AG10803 (cell line): ENCODE measurements around the gene TSNAX.
"Not testable (repeated sequence)": the region's sequence is repeated elsewhere in the genome, so short reads cannot be mapped to it uniquely, and the experiment has no call there.

Experiments
- DNase-seq: peaks from one replicate; pipeline ENCODE4 v3.0.0; 2010; ENCODE audit warnings: low read depth
- H3K4me3 ChIP-seq: 2 replicates; pipeline ENCODE4 v1.5.1; 2011; ENCODE audit warnings: mild to moderate bottlenecking, low read length, control low read depth
- CTCF ChIP-seq: conservative IDR thresholded peaks from 2 replicates; pipeline ENCODE4 v1.5.1; 2011; ENCODE audit warnings: mild to moderate bottlenecking, low read length, control low read depth, inconsistent platforms

TSNAX gene

GRCh38 chr1:231564373-231564772 lies 35.9 kb downstream of the TSNAX start:
- no peak for TF ChIP-seq CTCF
- DNase-seq, result no peak
- no peak overlapping the region for H3K4me3 ChIP-seq

- DNase-seq, result no peak
- no peak for TF ChIP-seq CTCF
- H3K4me3 ChIP-seq, result no peak overlapping the region
Observed at GRCh38 chr1:231566496-231566895, 38.0 kb downstream of the TSNAX start.

GRCh38 chr1:231570262-231570661 lies 41.8 kb downstream of the TSNAX start:
- H3K4me3 ChIP-seq, DNase-seq: not testable (repeated sequence)

GRCh38 chr1:231571904-231572303 lies 43.4 kb downstream of the TSNAX start:
- DNase-seq, result peak; percentile 9
- H3K4me3 ChIP-seq, result no peak overlapping the region
- no peak for TF ChIP-seq CTCF

GRCh38 chr1:231575472-231575871 lies 47.0 kb downstream of the TSNAX start:
- DNase-seq, result no peak
- TF ChIP-seq CTCF, result no peak
- H3K4me3 ChIP-seq, result no peak overlapping the region

- no peak for DNase-seq
- no peak for TF ChIP-seq CTCF
- H3K4me3 ChIP-seq, result no peak overlapping the region
Observed at GRCh38 chr1:231576804-231577718, 48.6 kb downstream of the TSNAX start.

GRCh38 chr1:231580874-231581273 lies 52.4 kb downstream of the TSNAX start:
- no peak overlapping the region for H3K4me3 ChIP-seq
- no peak for TF ChIP-seq CTCF
- DNase-seq, result no peak
